GM18867 (cell line): ENCODE results near the gene PITHD1.
A peak's percentile ranks its signal among the peaks of the same experiment; 100 is the strongest.
"Not testable (repeated sequence)": the region's sequence is repeated elsewhere in the genome, so short reads cannot be mapped to it uniquely, and the experiment has no call there.

Source experiments
- ATAC-seq: cut with Tn5 transposase; IDR thresholded peaks from one replicate; pipeline ENCODE4 v1.9.1; 2021; ENCODE audit warnings: mild to moderate bottlenecking, moderate library complexity; ENCODE audit not compliant: unreplicated experiment

Gene PITHD1

DNA sequence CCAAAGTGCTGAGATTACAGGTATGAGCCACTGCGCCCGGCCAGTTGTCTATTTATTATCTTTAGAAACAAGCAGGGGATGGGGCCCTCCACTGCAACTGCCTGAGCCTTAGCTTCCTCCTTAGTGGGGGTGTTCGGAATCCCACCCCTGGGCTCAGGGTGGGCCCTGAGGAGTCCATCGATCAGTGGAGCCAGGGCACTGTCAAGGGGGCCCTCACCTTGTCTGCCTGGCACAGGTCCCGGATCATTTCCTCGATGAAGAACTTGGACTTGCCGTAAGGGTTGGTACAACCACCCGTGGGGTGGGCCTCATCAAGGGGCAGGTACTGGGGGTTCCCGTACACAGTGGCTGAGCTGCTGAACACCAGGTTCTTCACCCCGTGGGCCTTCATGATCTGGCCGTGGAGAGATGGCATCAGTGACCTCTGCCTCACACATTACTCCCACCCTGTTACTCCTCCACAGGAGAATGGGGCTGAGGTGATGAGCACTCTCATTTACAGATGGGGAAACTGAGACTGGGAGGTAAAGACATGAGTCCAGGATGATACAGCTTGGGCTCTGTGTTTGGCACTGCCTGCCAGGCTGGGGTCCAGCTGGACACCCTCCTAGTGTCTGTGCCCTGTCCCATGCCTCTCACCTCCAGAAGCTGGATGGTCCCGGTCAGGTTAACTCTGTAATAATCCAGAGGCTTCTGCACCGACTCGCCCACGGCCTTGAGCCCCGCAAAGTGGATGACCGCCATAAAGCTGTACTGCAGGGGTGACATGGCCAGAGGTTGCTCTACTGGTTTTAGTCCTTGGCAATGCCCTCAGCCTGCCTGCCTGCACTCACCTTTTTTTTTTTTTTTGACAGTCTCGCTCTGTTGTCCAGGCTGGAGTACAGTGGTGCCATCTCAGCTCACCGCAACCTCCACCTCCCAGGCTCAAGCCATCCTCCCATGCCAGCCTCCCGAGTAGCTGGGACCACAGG lies 19.5 kb downstream of the PITHD1 start:
- ATAC-seq, result no peak

DNA sequence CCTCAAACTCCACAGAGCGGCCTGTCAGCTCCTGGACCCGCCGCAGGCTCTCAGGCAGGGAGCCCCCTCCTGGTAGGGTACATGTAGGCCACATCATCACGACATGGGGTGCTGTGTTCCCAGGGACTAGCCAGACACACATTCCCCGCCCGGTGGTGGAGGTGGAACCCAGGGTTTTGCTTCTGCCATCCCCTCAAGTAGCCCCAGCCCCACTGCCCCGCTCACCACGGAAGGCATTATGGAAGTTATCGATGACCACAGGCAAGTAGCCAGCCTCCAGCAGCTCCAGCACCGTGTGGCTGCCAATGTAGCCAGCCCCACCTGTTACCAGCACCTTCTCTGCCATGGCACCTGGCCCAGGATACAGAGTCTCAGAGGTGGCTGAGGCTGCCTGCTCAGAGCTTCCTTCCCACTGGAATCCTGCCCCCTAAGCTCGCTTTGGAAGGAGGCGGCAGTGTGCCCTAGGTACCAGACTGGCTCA lies 20.5 kb downstream of the PITHD1 start:
- ATAC-seq, result no peak

DNA sequence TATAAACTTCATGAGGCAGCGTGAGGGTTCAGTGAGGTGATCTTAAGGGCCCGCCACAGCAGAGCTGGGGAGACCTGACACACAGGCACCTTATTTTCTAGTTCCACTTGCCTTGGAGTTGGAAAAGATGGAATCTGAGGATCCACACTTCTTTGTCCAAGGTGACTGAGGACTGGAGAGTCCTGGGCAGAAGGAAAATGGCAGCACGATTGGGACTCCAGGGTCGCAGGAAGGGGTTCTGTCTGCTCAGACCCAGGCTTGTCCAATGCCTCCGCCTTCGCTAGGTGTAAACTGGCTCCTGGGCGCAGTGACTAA lies 21.0 kb downstream of the PITHD1 start:
- ATAC-seq, result no peak

DNA sequence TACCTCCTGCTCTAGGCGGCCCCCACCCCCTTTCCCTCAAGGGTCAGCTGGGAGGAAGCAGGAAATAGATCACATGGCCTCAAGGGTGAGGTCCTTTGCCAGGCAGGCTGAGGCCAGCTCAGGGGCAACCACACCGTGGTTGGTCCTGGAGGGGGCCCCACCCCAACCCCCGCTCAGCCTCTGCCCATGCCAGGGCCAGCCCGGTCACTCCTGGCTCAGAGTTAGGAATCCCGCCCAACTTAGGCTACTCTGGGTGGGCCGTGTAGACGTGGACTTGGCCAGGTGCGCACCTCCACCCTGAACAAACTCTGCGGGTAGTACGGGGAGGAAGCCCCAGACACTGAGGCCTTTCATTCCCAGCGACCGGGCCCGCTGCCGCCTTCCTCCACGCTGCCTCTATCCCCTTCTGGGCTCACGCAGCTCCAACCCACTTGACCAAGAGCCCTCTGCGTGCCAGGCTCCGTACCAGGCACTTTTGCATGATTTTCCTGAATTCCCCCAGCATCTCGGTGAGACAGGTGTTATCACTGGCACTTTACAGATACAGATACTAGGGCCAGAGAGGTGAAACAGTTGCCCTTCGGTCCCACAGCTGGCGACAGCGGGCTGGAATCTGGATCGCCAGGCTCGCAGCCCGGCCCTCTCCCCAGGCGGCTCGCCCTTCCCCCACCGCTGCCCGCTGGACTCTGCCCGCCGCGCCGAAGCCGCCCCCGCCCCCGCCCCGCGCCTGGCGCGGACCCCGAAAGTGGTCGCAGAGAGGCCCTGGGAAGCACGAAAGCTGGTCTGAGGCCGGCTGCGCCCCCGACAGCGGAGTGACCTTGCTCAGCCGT lies 21.6 kb downstream of the PITHD1 start:
- peak; percentile 2 for ATAC-seq

DNA sequence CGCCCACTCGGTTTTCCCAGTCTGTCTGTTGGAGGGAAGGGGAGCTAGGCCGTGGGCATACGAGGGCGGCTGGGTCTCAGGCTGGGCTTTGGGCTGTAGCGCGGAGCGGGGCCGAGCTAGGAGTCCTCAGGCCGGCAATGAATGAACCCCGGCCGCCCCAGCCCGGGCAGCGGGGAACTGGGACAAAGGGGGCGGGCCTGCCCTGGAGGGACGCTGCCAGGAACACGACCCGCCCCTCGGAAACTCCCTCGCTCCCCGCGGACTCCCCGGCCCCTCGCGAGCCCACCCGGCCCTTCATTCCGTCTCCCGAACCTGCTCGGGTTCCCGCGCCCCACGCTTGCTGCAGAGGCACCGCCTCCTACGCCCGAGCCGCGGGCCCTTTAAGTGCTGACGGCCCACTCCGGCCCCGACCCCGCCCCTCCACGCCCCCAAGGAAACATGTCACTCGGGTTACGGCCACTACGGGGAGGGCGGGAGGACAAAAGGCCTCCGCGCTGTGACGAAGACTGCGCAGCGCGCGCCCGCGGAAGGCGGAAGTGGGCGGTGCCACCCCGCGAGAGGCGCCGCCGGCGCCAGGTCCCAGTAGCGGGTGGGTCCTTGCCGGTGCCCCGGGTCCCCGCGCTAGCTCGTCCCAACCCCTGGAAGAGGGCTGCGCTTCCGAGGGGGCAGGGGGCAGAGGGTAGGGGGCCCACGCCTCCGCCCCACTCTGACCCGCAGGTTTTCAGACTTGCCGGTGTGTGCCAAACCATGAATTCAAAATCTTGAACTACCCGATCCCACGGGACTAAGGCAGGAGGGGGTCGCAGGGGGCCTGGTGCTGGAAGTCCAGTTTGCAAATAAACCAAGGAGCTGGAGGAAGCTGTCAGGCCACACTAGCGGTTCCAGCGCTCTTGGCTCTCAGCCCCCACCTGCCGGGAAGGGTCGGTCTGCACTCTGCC lies 22.5 kb downstream of the PITHD1 start, which contains the start of gene GALE:
Gene GALE (minus strand): TSS at position 355 of the 938 bp plus-strand sequence. CDS start 1,747 bp downstream, outside the sequence.
- peak; percentile 79 for ATAC-seq

DNA sequence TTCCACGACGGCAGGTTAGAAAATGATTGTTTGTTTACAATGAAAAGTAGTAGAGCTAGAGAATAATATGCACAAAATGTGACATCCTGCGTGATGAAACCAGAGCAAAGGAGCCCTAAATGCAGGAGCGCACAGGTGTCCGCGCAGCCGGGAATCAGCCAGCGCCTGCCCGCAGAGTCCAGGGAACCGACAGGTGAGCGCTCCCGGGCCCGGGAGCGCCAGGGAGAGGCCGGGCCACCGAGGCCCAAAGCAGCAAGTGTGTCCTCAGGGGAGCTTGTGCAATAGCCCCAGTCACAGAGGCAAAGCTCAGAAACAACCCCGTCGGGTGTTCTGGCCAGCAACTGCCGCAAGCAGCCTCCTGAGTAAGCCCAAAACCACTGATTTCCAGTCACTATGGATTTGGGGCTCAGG lies 23.1 kb downstream of the PITHD1 start:
- no peak for ATAC-seq

DNA sequence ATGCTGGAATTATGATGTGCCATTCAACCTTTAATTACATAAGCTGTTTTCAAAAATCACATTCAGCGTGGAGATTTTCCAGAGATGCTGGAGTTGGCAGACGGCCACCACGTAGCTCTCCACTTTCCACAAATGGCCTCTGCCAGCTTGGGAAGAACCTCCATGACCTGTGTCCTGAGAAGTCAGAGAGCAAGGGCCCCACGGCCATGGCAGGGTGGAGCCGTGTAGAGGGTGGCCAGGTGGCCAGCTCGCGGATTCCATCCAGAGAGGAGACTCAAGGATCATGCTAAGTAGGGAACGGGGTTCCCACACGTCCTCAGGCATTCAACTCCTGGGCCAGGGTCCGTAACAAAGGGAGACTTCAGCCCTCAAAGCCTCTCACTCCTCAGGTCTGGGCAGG lies 23.7 kb downstream of the PITHD1 start:
- ATAC-seq, result no peak

DNA sequence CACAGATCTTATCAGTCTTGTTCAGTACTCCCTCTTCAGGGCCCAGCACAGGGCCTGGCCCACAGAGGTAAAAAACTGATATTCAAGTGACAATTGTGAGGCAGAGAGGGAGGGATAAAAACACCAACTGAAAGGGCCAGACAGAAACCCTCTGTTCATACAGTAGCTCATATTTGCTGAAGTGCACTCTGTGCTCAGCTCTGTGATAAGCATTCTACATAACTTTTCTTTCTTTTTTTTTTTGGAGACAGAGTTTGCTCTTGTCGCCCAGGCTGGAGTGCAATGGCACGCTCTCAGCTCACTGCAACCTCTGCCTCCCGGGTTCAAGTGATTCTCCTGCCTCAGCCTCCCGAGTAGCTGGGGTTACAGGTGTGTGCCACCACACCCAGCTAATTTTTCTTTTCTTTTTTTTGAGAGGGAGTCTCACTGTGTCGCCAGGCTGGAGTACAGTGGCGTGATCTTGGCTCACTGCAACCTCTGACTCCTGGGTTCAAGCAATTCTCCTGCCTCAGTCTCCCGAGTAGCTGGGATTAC lies 24.7 kb downstream of the PITHD1 start:
- not testable (repeated sequence) for ATAC-seq

DNA sequence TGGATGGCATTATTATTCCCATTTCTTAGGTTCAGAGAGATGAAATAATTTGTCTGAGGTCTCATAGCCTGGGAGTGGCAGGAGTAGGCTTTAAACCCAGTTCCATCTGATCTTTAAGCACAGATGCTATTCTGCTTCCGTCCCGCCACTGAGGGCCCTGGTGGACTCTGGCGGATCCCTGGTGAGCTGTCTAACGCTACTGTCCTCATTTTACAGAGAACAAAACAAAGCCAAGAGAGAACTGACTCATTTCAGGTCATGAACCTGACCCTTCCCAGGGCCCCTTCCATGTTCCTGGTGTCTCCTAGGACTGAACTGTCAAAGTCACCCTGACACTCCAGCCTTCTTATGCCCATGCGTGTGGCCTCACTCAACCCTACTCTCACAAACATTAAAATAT lies 25.5 kb downstream of the PITHD1 start:
- no peak for ATAC-seq

DNA sequence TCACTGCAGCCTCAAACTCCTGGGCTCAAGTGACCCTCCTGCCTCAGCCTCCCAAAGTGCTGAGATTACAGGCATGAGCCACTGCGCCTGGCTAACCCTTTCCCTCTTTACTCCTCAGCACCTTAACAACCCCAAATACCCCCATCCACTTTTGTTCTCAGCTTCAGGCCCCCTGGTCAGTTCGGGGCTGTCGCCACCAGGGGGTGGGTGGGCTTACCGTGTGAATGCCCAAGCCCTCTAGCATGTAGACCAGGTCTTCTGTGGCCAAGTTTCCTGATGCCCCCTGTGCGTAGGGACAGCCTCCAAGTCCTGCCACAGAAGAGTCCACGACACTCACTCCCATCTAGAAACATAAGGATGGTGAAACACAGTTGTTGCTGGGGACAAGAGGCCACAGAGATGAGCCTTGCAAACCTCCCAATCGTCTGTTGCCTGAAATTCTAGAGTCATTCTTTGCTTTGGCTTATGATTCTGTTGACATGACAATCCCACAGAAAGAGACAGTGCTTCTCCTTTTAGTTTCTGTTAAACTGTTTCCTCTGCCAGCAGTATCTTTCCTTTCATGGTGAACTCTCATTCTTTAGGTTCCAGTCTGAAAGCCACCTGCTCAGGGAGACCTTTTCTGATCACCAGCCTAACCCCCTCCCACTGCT lies 26.1 kb downstream of the PITHD1 start:
- no peak for ATAC-seq

DNA sequence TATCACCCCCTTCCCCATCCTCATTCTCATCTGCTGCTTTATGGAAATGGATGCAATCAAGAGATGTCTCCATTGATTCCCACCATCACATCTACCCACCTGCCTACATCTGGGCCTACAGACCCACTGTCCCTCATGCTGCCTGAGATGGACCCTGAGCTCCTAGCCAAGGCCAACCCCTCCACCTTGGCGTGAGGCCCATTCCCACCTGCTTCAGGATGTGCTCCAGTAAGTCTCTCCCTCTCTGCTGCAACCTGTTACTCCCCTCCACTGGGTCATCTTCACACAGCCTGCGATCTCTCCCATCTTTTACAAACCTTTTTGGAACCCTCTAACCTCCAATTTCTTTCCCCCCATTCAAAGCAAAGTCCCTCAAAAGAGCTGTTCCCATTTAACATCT lies 26.8 kb downstream of the PITHD1 start:
- ATAC-seq, result no peak

DNA sequence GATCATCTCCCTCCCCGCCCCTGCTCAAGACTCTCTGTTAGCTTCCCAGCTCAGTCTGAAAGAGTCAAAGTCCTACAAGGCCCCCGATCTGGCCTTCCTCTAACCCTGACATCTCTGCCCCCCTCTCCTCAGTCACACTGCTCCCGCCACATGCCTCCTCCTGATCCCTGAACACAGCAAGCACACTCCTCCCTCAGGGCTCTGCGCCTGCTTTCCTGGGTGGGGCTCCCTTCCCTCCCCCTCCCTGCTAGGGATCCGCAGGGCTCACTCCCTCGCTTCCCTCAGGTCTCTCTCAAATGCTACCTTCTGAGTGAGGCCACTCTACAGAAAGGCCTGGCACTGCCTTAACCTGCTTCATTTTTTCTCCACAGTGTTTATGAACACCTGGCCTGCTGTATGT lies 28.1 kb downstream of the PITHD1 start:
- ATAC-seq, result no peak

DNA sequence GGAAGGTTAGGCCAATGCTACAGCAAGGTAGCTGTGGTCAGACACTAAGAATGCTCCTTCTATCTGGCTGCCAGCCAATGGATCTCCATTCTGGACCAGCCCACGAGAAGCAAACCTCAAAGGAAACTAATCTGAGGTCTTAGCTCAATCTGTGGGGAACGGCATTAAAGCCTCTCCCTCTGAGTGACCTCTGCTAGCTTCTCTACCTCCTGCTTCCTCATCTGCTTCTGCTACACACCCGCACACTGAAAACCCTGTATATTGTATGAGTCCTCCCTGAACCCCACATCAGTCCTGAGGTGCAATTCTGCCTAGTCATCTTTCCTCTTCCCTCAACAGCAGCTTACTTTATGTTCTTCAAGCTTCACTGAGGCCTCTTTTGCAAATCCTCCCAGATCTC lies 29.2 kb downstream of the PITHD1 start:
- ATAC-seq, result no peak

DNA sequence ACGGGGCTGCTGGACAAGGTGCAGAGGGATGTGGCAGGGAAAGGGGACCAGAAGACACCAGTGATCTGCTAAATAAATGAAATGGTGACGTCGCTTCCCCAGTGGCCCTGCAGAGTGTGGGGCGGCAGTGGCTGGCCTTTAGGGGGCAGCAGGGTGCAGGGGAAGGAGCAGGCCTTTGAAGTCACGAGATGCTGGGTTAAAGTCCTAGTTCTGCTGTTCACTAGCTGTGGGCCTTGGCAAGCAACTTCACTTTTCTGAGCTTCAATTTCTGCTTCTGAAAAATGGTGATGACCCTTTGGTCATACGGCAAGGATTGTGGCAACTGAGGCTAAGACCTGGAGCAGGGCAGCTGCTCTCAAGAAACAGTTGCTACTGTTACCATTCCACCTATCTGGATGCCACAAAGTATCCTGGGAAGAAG lies 31.5 kb downstream of the PITHD1 start:
- ATAC-seq, result peak; percentile 58

DNA sequence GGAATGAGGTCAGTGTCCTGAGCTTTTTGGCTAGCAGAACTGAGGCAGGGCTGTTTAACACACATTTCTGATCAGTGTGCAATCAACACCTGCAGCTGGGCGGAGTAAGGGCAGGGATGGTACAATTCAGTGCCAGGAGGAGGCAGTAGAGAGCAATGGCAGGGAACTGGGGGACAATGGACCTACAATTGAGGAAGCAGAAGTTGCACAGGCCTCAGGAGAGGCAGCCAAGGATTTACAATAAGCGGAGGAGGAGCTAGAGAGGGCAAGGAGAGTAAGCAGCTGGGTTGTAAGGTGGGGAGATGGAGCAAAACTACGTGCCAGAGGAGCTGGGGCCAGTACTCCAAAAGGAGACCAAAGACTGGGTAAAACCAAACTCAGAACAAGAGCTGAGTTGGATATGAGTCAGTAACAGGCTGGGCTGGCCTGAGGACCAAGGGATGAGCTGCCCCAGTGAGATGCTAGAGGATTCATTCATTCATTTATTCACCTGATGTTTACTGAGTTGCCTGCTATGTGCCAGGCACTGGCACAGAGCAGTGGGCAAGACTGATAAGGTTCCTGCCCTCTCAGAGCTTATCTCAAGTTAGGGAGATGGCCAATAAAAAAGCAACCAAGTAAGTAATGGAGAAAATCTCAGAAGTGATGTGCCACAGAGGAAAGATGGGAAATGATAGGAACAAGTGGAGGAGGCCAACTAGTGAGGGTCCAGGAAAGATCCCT lies 32.8 kb downstream of the PITHD1 start:
- peak; percentile 55 for ATAC-seq

DNA sequence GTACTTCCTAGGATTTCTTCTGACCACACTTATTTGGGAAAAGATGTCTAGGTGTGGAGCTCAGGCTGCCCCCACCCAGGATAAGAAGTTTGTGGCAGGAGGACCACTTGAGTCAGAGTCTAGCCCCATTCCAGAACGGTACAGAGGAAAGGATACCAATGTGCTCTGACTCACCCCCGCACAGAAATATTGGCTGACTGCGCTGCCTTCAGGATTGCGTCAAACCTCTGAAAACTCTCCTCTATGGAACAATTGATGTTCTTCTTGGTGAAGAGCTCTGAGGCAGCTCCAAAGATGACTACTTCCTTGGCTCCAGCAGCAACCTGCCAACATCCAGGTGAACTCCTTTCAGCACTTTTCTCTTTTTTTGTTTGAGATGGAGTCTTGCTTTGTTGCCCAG lies 35.8 kb downstream of the PITHD1 start:
- no peak for ATAC-seq

DNA sequence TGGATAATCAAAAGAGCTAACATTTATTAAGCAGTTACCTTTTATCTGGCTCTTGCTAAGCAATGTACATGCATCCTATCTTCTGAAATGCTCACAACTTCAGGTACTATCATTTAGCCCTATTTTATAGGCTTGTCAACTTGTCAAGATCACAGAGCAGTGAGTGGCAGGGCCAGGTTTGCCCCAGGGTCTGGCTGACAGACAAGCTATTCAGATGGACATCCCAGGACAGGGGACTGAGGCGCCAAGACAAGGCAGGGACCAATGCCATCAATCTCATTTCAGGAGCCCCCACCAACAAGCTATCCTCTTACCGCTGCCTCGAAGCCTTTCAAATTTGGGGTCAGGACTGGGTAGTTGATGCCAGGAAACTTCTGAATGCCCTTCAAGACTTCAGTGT lies 38.1 kb downstream of the PITHD1 start:
- no peak for ATAC-seq

DNA sequence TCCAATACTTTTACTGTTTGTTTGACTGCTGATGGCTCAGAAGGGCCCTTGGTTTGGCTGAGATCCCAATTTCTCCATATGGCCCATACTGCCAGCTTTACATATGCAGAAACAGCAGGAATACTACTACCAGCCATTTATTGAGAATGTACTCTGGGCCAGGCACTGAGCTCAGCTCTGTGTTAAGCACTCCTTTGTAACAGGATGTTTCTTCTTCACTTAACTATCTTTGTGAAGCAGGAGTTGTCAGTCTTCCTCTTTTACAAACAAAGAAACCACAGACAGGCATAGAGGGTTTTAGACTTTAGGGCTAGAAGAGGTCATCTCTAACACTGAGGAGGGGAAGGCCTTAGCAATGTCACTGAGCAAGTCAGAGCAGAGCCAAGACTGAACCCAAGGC lies 38.7 kb downstream of the PITHD1 start:
- no peak for ATAC-seq

DNA sequence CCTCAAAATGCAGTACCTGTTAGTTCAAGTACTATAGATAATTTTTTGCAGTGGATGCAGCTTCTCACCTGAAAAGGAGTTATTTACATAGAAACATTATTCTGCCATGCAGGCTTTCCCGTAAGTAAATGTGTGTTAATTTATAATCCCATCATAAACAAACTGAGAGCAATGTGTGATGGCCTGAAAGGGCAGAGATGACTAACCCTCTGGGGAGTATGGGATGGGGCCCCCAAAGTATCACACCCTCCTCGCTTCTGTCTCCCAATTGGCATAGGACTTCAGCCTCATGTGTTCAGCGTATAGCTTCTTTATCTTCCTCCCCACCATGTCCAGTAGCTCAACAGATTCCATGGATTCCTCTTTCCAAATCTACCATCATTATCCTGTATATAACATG lies 39.4 kb downstream of the PITHD1 start:
- ATAC-seq, result no peak
